GM23248 (cell line): ENCODE measurements around the gene AIF1. TPM values are rescaled to one million over a fixed set of nuclear protein-coding genes. Genes with fewer than 3 reads are reported as not detected.

ENCODE experiments used
- DNase-seq: peaks from one replicate; pipeline ENCODE4 v3.0.0-alpha.2; 2015
- H2AFZ ChIP-seq: fragments of 200-600 bp; sonication (generic); 2 replicates; pipeline ENCODE4 v1.6.1; 2016; ENCODE audit warnings: antibody characterized with exemption
- H3F3A ChIP-seq: fragments of 200-600 bp; sonication (generic); 2 replicates; pipeline ENCODE4 v1.6.1; 2016; ENCODE audit warnings: mild to moderate bottlenecking, antibody characterized with exemption, mixed run types; ENCODE audit not compliant: insufficient read depth
- H3K27ac ChIP-seq: fragments of 200-600 bp; sonication (generic); 2 replicates; pipeline ENCODE4 v1.5.1; 2016; ENCODE audit warnings: mild to moderate bottlenecking
- H3K27me3 ChIP-seq: fragments of 200-600 bp; sonication (generic); replicated peaks from 2 replicates; pipeline ENCODE4 v1.6.1; 2016; ENCODE audit warnings: mild to moderate bottlenecking; ENCODE audit not compliant: insufficient read depth
- H3K36me3 ChIP-seq: fragments of 200-600 bp; sonication (generic); 2 replicates; pipeline ENCODE4 v1.6.1; 2016; ENCODE audit warnings: low read depth, mild to moderate bottlenecking
- H3K4me1 ChIP-seq: fragments of 200-600 bp; sonication (generic); 2 replicates; pipeline ENCODE4 v1.6.1; 2016; ENCODE audit warnings: mild to moderate bottlenecking; ENCODE audit not compliant: insufficient read depth
- H3K4me2 ChIP-seq: fragments of 200-600 bp; sonication (generic); one replicate; pipeline ENCODE4 v1.6.1; 2016; ENCODE audit warnings: mild to moderate bottlenecking; ENCODE audit not compliant: unreplicated experiment
- H3K4me3 ChIP-seq: fragments of 200-600 bp; sonication (generic); 2 replicates; pipeline ENCODE4 v1.5.1; 2016; ENCODE audit warnings: mild to moderate bottlenecking
- H3K79me2 ChIP-seq: fragments of 200-600 bp; sonication (generic); 2 replicates; pipeline ENCODE4 v1.6.1; 2016; ENCODE audit warnings: mild to moderate bottlenecking; ENCODE audit not compliant: insufficient read depth
- H3K9ac ChIP-seq: fragments of 200-600 bp; sonication (generic); 2 replicates; pipeline ENCODE4 v1.6.1; 2016; ENCODE audit warnings: mild to moderate bottlenecking
- H3K9me2 ChIP-seq: fragments of 200-600 bp; sonication (generic); 2 replicates; pipeline ENCODE4 v1.6.1; 2016; ENCODE audit warnings: mixed run types, mild to moderate bottlenecking, moderate library complexity; ENCODE audit not compliant: insufficient read depth
- H3K9me3 ChIP-seq: fragments of 200-600 bp; sonication (generic); one replicate; pipeline ENCODE4 v1.6.1; 2017; ENCODE audit warnings: low read depth
- H4K20me1 ChIP-seq: fragments of 200-600 bp; sonication (generic); 2 replicates; pipeline ENCODE4 v1.6.0; 2016; ENCODE audit not compliant: insufficient read depth
- EZH2 ChIP-seq: fragments of 200-600 bp; sonication (generic); IDR thresholded peaks from 2 replicates; pipeline ENCODE4 v1.6.1; 2018; ENCODE audit warnings: antibody characterized with exemption, mild to moderate bottlenecking; ENCODE audit not compliant: insufficient read depth, poor library complexity, severe bottlenecking
- EZH2phosphoT487 ChIP-seq: fragments of 200-600 bp; sonication (generic); IDR thresholded peaks from 2 replicates; pipeline ENCODE4 v1.6.1; 2018; ENCODE audit warnings: antibody characterized with exemption, moderate library complexity, mild to moderate bottlenecking, low read depth; ENCODE audit not compliant: insufficient read depth
- WGBS, 2 experiments: methylation state at CpG; one replicate each; pipeline ENCODE4 v1.1.6; 2015 to 2017; ENCODE audit warnings: low lambda C conversion rate in 2 of 2, low coverage in 1 of 2; ENCODE audit errors: missing lambda C conversion rate in 2 of 2; 5-methylcytosine and 5-hydroxymethylcytosine counted together
- in situ Hi-C: fragments of 300-500 bp; cut with MboI; formaldehyde crosslinking; loops from 2 replicates; pipeline ENCODE4 v1.15.0; 2020
- polyA plus RNA-seq: library from polyadenylated mRNA; unstranded; fragments of >200 nt; fragmentation: Nextera tagmentation; extraction: Ambion mirVana; gene quantifications from 2 replicates; pipeline ENCODE4 v1.2.1, GENCODE V29; 2016
- total RNA-seq: library from RNA; depleted of rRNA; stranded (reverse); fragments of >200 nt; shearing (Covaris generic); gene quantifications from 2 replicates; pipeline ENCODE4 v1.2.3, GENCODE V29; 2014

The AIF1 gene
- total and polyA plus RNA-seq, 2 experiments from 2014 or later = not detected

DNA sequence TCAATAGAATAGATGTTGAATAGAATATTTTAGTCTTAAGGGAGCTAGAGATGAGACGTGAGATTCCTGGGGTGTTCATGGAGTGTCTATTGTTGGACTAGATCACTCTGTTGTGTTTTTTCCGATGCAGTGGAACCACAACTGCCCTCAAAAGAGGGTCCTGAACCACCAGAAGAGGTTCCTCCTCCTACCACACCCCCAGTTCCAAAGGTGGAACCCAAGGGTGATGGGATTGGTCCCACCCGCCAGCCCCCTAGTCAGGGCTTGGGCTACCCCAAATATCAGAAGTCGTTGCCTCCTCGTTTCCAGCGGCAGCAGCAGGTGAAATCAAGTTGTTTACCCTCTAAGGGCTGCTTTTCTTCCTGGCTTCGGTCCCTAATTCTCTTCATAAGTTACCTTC is 14.0 kb downstream of the AIF1 start:
- H4K20me1 ChIP-seq = no peaks in the 10 kb centered on the region
- 92 to 93% methylated on average over 7 of the region's 7 CpGs for WGBS, 2 experiments
- TF ChIP-seq EZH2 (no peak), EZH2phosphoT487 (no peak)

DNA sequence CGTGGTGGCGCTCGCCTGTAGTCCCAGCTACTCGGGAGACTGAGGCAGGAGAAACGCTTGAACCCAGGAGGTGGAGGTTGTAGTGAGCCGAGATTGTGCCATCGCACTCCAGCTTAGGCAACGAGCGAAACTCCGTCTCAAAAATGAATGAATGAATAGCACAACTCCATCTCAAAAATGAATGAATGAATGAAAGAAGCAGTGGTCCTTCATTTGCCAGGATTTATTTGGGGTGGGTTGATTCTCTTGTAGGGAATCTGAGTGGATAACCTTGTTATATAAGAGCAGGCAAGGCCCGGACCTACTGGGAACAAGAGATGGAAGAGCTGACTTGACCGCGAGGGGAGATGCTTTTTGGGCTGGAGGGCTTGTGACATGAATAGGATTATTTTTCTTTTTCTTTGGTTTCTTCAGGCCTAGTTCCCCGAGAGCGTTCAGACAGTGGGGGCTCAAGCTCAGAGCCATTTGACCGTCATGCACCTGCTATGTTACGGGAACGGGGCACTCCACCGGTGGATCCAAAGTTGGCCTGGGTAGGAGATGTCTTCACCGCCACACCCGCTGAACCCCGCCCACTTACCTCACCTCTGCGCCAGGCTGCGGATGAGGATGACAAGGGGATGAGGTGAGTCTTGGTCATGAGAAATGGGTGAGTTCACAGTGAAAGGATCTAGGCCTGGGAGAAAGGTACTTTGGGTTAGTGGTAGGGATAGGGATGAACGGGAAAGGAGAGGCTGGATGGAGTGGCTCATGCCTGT is 15.3 kb downstream of the AIF1 start:
- no peak for DNase-seq
- TF ChIP-seq EZH2phosphoT487 (no peak), EZH2 (no peak)

More for the DNA sequence above, 14.0 kb downstream of the AIF1 start:
- Histone ChIP-seq H3K9ac (no peak overlapping the region), H2AFZ (no peak overlapping the region), H3K27me3 (no peaks in the 10 kb centered on the region), H3F3A (peaks cover 42% of the 10 kb centered on the region), H3K4me2 (no peak overlapping the region), H3K27ac (no peak overlapping the region), H3K9me2 (no peaks in the 10 kb centered on the region), H3K4me1 (no peaks in the 10 kb centered on the region), H3K9me3 (no peaks in the 10 kb centered on the region), H3K36me3 (peaks cover 88% of the 10 kb centered on the region), H3K4me3 (no peak overlapping the region), H3K79me2 (peaks cover 93% of the 10 kb centered on the region)
- no peak for DNase-seq
- in situ Hi-C loops = no loop called here

DNA sequence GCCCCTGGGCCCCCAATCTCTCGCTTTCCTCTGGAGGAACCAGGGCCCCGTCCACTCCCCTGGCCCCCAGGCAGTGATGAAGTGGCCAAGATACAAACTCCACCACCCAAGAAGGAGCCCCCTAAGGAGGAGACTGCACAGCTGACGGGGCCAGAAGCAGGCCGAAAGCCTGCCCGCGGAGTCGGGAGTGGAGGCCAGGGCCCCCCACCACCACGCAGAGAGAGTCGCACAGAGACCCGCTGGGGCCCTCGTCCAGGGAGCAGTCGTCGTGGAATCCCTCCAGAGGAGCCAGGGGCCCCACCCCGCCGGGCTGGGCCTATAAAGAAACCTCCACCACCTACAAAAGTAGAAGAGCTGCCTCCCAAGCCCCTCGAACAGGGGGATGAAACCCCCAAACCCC is 16.2 kb downstream of the AIF1 start:
- Histone ChIP-seq H3K9me2 (no peaks in the 10 kb centered on the region), H3K4me2 (no peak overlapping the region), H4K20me1 (no peaks in the 10 kb centered on the region), H2AFZ (no peak overlapping the region), H3K27me3 (no peaks in the 10 kb centered on the region), H3K36me3 (peaks cover 89% of the 10 kb centered on the region), H3K9me3 (no peaks in the 10 kb centered on the region), H3F3A (peaks cover 62% of the 10 kb centered on the region), H3K4me1 (no peaks in the 10 kb centered on the region), H3K4me3 (no peak overlapping the region), H3K79me2 (peaks cover 71% of the 10 kb centered on the region), H3K9ac (no peak overlapping the region), H3K27ac (no peak overlapping the region)
- TF ChIP-seq EZH2 = no peak
- no peak for TF ChIP-seq EZH2phosphoT487
- WGBS, 2 experiments = 86 to 87% methylated on average over 14 of the region's 16 CpGs
- in situ Hi-C loops = no loop called here
- no peak for DNase-seq

More for the DNA sequence above, 15.3 kb downstream of the AIF1 start:
- no peak overlapping the region for H3K4me2 ChIP-seq
- H3K36me3 ChIP-seq = peaks cover 89% of the 10 kb centered on the region
- H3K4me3 ChIP-seq = no peak overlapping the region
- peaks cover 55% of the 10 kb centered on the region for H3F3A ChIP-seq
- in situ Hi-C loops = no loop called here
- no peak overlapping the region for H3K9ac ChIP-seq
- H2AFZ ChIP-seq = no peak overlapping the region
- no peak overlapping the region for H3K27ac ChIP-seq
- no peaks in the 10 kb centered on the region for H3K9me3 ChIP-seq
- H3K79me2 ChIP-seq = peaks cover 80% of the 10 kb centered on the region
- H3K4me1 ChIP-seq = no peaks in the 10 kb centered on the region
- no peaks in the 10 kb centered on the region for H3K9me2 ChIP-seq
- no peaks in the 10 kb centered on the region for H3K27me3 ChIP-seq
- WGBS, 2 experiments = 90 to 93% methylated on average over 25 of the region's 25 CpGs
- no peaks in the 10 kb centered on the region for H4K20me1 ChIP-seq

DNA sequence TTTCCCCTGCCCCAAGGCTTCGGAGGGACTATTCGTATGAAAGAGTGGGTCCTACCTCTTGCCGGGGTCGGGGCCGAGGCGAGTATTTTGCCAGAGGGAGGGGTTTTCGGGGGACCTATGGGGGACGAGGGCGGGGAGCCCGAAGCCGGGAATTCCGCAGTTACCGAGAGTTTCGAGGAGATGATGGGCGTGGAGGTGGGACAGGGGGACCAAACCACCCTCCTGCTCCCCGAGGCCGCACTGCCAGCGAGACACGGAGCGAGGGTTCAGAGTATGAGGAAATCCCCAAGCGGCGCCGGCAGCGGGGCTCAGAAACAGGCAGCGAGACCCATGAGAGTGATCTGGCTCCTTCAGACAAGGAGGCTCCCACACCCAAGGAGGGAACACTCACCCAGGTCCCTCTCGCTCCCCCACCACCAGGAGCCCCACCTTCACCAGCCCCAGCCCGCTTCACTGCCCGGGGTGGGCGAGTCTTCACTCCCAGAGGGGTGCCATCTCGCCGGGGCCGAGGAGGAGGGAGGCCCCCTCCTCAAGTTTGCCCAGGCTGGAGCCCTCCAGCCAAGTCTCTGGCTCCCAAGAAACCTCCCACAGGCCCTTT is 16.7 kb downstream of the AIF1 start:
- DNase-seq = no peak
- TF ChIP-seq EZH2phosphoT487 = no peak
- no peak for TF ChIP-seq EZH2
- Histone ChIP-seq H2AFZ (no peak overlapping the region), H3K4me3 (no peak overlapping the region), H3K9me2 (no peaks in the 10 kb centered on the region), H3K9ac (no peak overlapping the region), H3K4me1 (no peaks in the 10 kb centered on the region), H3K9me3 (no peaks in the 10 kb centered on the region), H4K20me1 (no peaks in the 10 kb centered on the region), H3F3A (peaks cover 68% of the 10 kb centered on the region), H3K4me2 (no peak overlapping the region), H3K27ac (no peak overlapping the region), H3K27me3 (no peaks in the 10 kb centered on the region), H3K36me3 (peaks cover 88% of the 10 kb centered on the region), H3K79me2 (peaks cover 65% of the 10 kb centered on the region)
- 86 to 88% methylated on average over 23 to 32 of the region's 32 CpGs for WGBS, 2 experiments
- in situ Hi-C loops = no loop called here
